ENCODE data around the gene ABCF1. TPM values are rescaled to one million over a fixed set of nuclear protein-coding genes. Genes with fewer than 3 reads are reported as not detected.

The ABCF1 gene
- total and polyA plus RNA-seq, 4 donors = 20.4 to 33.9 (median 26.1) TPM

DNA sequence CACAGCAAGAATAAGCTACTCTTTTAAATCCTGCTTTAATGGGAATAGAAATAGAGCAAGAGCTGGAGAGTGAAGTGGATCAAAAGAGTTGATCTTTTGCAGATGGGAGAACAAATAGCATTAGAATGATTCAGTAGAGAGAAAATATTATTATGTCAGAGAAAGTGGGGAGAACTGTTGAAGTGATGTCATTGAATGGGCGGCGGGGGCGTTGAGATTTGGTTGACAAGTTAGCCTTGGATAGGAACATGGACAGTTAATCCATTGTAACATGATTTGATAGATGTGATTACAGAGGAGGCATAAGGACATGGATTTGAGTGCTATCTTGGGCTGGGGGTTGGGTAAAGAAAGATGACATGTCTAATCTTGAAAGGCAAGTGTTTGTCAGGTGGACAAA is 64.6 kb downstream of the ABCF1 start (continued):
- TF ChIP-seq, protein P1, sequence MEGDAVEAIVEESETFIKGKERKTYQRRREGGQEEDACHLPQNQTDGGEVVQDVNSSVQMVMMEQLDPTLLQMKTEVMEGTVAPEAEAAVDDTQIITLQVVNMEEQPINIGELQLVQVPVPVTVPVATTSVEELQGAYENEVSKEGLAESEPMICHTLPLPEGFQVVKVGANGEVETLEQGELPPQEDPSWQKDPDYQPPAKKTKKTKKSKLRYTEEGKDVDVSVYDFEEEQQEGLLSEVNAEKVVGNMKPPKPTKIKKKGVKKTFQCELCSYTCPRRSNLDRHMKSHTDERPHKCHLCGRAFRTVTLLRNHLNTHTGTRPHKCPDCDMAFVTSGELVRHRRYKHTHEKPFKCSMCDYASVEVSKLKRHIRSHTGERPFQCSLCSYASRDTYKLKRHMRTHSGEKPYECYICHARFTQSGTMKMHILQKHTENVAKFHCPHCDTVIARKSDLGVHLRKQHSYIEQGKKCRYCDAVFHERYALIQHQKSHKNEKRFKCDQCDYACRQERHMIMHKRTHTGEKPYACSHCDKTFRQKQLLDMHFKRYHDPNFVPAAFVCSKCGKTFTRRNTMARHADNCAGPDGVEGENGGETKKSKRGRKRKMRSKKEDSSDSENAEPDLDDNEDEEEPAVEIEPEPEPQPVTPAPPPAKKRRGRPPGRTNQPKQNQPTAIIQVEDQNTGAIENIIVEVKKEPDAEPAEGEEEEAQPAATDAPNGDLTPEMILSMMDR (IDR thresholded peaks at IDR 0.05; ENCODE audit: low read depth, low read length, missing input control) = no peak
- no peak for TF ChIP-seq NR2F2 (IDR thresholded peaks at IDR 0.05)
- TF ChIP-seq, protein P2, sequence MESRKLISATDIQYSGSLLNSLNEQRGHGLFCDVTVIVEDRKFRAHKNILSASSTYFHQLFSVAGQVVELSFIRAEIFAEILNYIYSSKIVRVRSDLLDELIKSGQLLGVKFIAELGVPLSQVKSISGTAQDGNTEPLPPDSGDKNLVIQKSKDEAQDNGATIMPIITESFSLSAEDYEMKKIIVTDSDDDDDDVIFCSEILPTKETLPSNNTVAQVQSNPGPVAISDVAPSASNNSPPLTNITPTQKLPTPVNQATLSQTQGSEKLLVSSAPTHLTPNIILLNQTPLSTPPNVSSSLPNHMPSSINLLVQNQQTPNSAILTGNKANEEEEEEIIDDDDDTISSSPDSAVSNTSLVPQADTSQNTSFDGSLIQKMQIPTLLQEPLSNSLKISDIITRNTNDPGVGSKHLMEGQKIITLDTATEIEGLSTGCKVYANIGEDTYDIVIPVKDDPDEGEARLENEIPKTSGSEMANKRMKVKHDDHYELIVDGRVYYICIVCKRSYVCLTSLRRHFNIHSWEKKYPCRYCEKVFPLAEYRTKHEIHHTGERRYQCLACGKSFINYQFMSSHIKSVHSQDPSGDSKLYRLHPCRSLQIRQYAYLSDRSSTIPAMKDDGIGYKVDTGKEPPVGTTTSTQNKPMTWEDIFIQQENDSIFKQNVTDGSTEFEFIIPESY (IDR thresholded peaks at IDR 0.05) = no peak

DNA sequence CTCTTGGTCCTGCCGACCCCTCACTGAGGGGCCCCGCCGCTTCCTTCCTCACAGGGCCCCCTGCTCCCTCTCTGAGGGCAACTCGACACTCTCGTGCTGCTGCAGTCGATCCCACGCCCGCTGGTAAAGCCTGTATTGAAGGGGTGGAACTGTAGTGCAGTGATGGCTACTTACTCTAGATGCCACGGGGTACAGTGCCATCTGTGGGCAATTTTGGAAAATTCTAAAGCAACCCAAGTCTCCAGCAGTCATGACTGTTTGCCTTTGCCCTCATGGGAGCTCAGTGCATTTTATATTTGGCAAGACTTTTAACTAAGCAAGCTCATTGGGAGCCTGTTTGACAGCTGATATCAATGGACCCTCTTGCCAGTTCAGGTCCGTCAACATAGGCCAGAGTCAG is 69.2 kb downstream of the ABCF1 start:
- Histone ChIP-seq H3K4me3 (ENCODE audit: low read depth in 1 of 3, low read length in 3 of 3) (no peak overlapping the region), H3K4me1 (ENCODE audit: control insufficient read depth in 4 of 4, insufficient read depth in 4 of 4, low read length in 3 of 4) (peaks cover 0 to 12% (median 6%) of the 10 kb centered on the region in 4 donors), H3K27ac (ENCODE audit: low read depth in 1 of 2, low read length in 2 of 2) (no peak overlapping the region), H3K27me3 (ENCODE audit: control insufficient read depth in 4 of 4, insufficient read depth in 4 of 4, low read length in 3 of 4) (no peaks in the 10 kb centered on the region), H3K9ac (ENCODE audit: low read depth in 1 of 2, low read length in 2 of 2) (no peak overlapping the region), H3K9me3 (ENCODE audit: control insufficient read depth in 4 of 4, low read length in 3 of 4) (no peaks in the 10 kb centered on the region), H3K36me3 (ENCODE audit: control insufficient read depth in 4 of 4, insufficient read depth in 3 of 4, low read depth in 1 of 4, low read length in 3 of 4) (peaks cover 0 to 3% (median 0%) of the 10 kb centered on the region in 4 donors)
- no peak for DNase-seq (ENCODE audit: low spot score)
- TF ChIP-seq, protein P1 (IDR thresholded peaks at IDR 0.05; ENCODE audit: low read depth, low read length, missing input control) = peak; percentile 27
- peak in 1 of 2 donors; percentile 28 for TF ChIP-seq HNF4A (conservative IDR thresholded peaks at IDR 0.05)
- peak; percentile 63 to 68 for TF ChIP-seq RAD21 (IDR thresholded peaks at IDR 0.05)
- no peak for TF ChIP-seq SP1 (IDR thresholded peaks at IDR 0.05)
- TF ChIP-seq TAF1 (conservative IDR thresholded peaks at IDR 0.05) = no peak
- 74% methylated on average over 10 of the region's 10 CpGs for WGBS

DNA sequence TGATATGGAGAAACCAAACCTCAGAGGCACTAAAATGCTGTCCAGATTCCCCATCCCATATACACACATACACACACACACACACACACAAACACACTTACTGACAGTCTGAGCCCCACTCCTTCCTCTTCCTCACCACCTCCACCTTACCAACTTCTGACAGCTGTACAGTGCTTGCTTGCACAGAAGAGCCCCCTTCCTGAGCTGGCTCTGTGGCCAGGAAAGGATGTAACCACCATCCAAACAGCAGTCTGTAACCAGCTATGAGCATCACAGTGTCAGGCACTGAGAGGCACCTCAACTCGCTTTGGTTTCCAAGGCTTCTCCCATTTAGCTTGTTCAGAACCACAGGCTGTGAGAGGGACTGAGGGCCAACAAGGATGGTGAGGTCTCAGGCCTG is 69.8 kb downstream of the ABCF1 start:
- H3K27ac ChIP-seq (ENCODE audit: low read depth in 1 of 2, low read length in 2 of 2) = no peak overlapping the region
- H3K36me3 ChIP-seq (ENCODE audit: control insufficient read depth in 4 of 4, insufficient read depth in 3 of 4, low read depth in 1 of 4, low read length in 3 of 4) = peaks cover 0 to 3% (median 0%) of the 10 kb centered on the region in 4 donors
- TF ChIP-seq, protein P3, sequence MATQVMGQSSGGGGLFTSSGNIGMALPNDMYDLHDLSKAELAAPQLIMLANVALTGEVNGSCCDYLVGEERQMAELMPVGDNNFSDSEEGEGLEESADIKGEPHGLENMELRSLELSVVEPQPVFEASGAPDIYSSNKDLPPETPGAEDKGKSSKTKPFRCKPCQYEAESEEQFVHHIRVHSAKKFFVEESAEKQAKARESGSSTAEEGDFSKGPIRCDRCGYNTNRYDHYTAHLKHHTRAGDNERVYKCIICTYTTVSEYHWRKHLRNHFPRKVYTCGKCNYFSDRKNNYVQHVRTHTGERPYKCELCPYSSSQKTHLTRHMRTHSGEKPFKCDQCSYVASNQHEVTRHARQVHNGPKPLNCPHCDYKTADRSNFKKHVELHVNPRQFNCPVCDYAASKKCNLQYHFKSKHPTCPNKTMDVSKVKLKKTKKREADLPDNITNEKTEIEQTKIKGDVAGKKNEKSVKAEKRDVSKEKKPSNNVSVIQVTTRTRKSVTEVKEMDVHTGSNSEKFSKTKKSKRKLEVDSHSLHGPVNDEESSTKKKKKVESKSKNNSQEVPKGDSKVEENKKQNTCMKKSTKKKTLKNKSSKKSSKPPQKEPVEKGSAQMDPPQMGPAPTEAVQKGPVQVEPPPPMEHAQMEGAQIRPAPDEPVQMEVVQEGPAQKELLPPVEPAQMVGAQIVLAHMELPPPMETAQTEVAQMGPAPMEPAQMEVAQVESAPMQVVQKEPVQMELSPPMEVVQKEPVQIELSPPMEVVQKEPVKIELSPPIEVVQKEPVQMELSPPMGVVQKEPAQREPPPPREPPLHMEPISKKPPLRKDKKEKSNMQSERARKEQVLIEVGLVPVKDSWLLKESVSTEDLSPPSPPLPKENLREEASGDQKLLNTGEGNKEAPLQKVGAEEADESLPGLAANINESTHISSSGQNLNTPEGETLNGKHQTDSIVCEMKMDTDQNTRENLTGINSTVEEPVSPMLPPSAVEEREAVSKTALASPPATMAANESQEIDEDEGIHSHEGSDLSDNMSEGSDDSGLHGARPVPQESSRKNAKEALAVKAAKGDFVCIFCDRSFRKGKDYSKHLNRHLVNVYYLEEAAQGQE (IDR thresholded peaks at IDR 0.05) = no peak
- no peak for TF ChIP-seq NR2F2 (IDR thresholded peaks at IDR 0.05)
- no peak for TF ChIP-seq JUND (IDR thresholded peaks at IDR 0.05)
- no peak for TF ChIP-seq FOXA2 (IDR thresholded peaks at IDR 0.05)
- no peak for TF ChIP-seq RAD21 (IDR thresholded peaks at IDR 0.05)
- no peak for TF ChIP-seq HNF4G (IDR thresholded peaks at IDR 0.05)
- no peak for TF ChIP-seq HNF4A (conservative IDR thresholded peaks at IDR 0.05)
- no peak for TF ChIP-seq RXRA (IDR thresholded peaks at IDR 0.05)
- no peak for TF ChIP-seq EGR1 (IDR thresholded peaks at IDR 0.05; ENCODE audit: low read depth in 2 of 2)
- TF ChIP-seq GABPA (IDR thresholded peaks at IDR 0.05 in 1 of 2, conservative IDR thresholded peaks at IDR 0.05 in 1 of 2) = no peak
- TF ChIP-seq TAF1 (conservative IDR thresholded peaks at IDR 0.05) = no peak
- TF ChIP-seq, protein P4, sequence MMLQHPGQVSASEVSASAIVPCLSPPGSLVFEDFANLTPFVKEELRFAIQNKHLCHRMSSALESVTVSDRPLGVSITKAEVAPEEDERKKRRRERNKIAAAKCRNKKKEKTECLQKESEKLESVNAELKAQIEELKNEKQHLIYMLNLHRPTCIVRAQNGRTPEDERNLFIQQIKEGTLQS (IDR thresholded peaks at IDR 0.05) = no peak
- TF ChIP-seq YY1 (IDR thresholded peaks at IDR 0.05) = no peak
- H3K9ac ChIP-seq (ENCODE audit: low read depth in 1 of 2, low read length in 2 of 2) = no peak overlapping the region
- no peak overlapping the region for H3K4me3 ChIP-seq (ENCODE audit: low read depth in 1 of 3, low read length in 3 of 3)
- H3K4me1 ChIP-seq (ENCODE audit: control insufficient read depth in 4 of 4, insufficient read depth in 4 of 4, low read length in 3 of 4) = peaks cover 0 to 14% (median 8%) of the 10 kb centered on the region in 4 donors
- H3K27me3 ChIP-seq (ENCODE audit: control insufficient read depth in 4 of 4, insufficient read depth in 4 of 4, low read length in 3 of 4) = no peaks in the 10 kb centered on the region
- 79% methylated on average over 1 of the region's 1 CpG for WGBS
- no peaks in the 10 kb centered on the region for H3K9me3 ChIP-seq (ENCODE audit: control insufficient read depth in 4 of 4, low read length in 3 of 4)
- DNase-seq (ENCODE audit: low spot score) = no peak

Data from liver (tissue), 9 donors.